EL (cell line): ENCODE data around the gene HNRNPU.
"Not testable (repeated sequence)": the region's sequence is repeated elsewhere in the genome, so short reads cannot be mapped to it uniquely, and the experiment has no call there.

Experiments
- DNase-seq: peaks from one replicate; pipeline ENCODE4 v3.0.0-alpha.2; 2016

The HNRNPU gene

DNA sequence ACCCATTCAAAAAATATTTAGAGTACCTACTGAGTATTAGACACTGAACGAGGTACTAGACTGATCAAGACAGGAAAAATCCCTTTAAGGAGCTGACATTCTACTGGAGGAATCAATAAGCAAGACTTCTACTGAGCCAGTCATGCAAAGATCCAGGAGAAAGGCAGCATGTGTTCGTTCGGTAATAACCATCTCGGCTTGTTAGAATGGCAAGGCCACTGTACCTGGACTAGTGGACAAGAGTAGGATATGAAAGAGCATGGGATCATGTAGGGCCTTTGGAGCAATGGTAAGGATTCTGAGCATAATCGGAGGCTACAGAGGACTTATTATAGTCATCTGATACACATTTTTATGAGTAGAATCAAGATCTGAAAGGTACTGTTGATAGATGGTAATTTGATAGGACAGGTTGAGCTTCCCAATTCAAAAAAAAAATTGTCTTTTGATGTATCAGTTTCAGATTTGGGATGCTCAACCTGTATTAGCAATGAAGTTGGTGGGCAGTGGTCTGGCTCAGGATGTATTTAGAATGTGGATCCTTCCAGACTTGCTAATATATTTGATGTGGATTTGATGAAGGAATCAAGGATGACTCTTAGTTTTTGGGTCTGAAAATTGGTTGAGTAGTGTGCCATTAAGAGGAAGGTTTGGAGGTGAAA is 26.6 kb downstream of the HNRNPU start:
- DNase-seq: no peak

GRCh38 chr1:244836584-244836983 is 27.8 kb downstream of the HNRNPU start:
- no peak for DNase-seq

- peak; percentile 54 for DNase-seq
Observed at GRCh38 chr1:244836135-244836521, 28.2 kb downstream of the HNRNPU start.

- peak; percentile 92 for DNase-seq
Observed at GRCh38 chr1:244835276-244836134, 28.8 kb downstream of the HNRNPU start, which contains the start of gene COX20. Gene COX20, plus strand, starts transcription at chr1:244835658. Its CDS starts 57 bp downstream, at chr1:244835715.

GRCh38 chr1:244834543-244835275 is 29.6 kb downstream of the HNRNPU start:
- peak; percentile 94 for DNase-seq

- peak; percentile 75 for DNase-seq
Observed at GRCh38 chr1:244833734-244834542, 30.4 kb downstream of the HNRNPU start.

DNA sequence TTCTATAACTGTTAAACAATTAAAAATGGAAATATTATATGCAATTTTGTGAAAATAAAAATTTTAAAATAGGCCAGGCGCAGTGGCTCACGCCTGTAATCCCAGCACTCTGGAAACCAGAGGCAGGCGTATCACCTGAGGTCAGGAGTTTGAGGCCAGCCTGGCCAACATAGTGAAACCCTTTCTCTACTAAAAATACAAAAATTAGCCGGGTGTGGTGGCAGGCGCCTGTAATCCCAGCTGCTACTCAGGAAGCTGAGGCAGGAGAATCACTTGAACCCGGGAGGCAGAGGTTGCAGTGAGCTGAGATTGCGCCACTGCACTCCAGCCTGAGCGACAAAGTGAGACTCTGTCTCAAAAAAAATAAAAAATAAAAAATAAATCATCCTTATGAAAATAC is 31.1 kb downstream of the HNRNPU start:
- not testable (repeated sequence) for DNase-seq

- no peak for DNase-seq
Observed at GRCh38 chr1:244830639-244831038, 33.7 kb downstream of the HNRNPU start.

DNA sequence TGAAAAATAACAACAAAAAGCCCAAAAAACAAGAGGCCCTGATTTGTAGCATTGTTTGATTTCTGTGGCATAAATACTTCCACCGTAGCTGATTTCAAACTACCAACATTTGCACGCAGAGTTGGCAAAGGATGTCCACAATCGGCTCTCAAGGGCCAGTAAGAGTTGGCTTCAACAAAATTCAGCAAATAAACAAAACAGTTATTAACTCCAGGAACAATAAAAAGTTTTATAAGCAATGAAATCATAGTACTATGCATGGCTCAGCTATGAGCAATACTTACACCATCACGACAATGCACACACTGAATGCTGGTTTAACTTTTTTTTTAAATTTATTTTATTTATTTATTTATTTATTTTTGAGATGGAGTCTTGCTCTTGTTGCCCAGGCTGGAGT is 37.6 kb downstream of the HNRNPU start:
- no peak for DNase-seq

DNA sequence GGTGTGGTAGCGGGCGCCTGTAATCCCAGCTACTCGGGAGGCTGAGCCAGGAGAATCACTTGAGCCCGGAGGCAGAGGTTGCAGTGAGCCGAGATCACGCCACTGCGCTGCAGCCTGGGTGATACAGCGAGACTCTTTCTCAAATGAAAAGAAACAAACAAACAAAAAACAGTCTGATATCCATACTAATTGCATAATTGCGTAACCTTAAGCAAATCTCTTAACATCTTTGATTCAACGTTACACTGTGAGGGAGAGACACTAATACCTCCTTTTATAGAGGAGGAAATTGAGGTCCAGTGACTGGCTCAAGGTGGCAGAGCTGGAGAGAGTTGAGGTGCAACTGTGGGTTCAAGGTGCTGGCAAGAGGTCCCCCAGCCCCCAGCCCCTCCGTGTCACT is 41.5 kb downstream of the HNRNPU start:
- no peak for DNase-seq

- no peak for DNase-seq
Observed at GRCh38 chr1:244821134-244821533, 43.2 kb downstream of the HNRNPU start.

- no peak for DNase-seq
Observed at GRCh38 chr1:244820131-244820530, 44.2 kb downstream of the HNRNPU start.

- no peak for DNase-seq
Observed at GRCh38 chr1:244817415-244817894, 46.9 kb downstream of the HNRNPU start.

GRCh38 chr1:244815600-244816099 is 48.7 kb downstream of the HNRNPU start:
- no peak for DNase-seq

DNA sequence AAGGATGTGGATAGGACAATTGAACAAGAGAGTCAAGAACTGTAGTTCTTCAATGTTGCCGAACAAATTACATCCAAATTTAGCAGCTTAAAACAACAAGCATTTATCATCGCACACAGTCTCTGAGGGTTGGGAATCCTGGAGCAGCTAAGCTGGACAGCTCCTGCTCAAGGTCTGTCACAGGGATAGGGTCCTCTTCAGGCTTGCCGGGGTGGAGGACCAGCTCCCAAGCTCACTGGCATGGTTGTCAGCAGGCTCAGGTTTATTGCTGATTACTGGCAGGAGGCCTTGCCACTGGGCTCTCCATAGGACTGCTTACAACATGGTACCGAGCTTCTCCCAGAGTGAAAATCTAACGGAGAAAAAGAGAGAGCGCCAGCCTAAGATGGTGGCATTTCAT is 51.0 kb downstream of the HNRNPU start:
- DNase-seq: no peak

- DNase-seq: no peak
Observed at GRCh38 chr1:244810221-244810620, 54.1 kb downstream of the HNRNPU start.

GRCh38 chr1:244807138-244807537 is 57.2 kb downstream of the HNRNPU start:
- DNase-seq: no peak

DNA sequence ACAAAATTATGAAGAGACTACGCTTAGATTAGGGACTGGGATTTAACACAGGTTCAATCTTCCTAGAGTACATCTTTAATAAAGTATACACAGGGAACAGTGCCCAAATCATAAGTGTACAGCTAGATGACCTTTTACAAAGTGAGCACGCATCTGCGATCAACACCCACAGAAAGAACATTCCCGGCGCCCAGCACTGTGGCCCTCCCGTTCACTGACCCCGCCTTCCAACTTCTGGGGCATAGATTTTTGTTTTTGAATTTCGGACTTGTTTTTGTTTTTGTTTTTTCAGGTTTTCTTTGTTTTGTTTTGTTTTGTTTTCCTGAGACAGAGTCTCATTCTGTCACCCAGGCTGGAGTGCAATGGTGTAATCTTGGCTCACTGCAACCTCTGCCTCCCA is 59.5 kb downstream of the HNRNPU start:
- no peak for DNase-seq

DNA sequence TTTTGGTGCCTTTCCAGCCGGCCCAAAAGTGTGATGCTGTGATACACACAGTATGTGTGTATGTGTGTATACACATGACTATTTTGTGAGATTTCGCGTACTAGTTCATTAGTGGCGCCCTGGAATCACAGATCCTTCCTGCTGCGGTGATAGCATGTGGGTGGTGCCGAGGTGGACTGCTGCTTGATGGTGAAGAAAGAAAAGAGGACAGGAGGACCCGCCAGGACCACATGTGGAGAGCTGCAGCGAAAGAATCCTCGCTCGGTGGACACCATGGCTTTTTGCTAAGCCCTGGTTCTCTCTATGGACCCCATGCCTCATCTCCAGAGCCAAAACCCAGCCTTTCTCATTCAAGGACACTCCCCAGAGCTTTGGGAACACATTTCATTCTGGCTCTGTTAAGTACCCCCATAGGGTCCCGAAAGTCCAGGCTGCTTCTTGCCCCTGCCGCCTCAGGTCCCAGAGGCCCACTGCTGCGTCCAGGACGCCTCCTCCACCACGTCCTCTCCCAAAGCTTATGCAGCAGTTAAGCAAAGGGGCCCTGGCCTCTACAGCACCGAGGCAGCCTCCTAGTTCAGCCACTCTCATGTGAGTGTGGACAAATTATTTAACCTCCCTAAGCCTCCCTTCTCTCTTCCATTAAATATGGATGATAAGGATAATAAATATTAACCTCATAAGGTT is 61.6 kb downstream of the HNRNPU start:
- no peak for DNase-seq

DNA sequence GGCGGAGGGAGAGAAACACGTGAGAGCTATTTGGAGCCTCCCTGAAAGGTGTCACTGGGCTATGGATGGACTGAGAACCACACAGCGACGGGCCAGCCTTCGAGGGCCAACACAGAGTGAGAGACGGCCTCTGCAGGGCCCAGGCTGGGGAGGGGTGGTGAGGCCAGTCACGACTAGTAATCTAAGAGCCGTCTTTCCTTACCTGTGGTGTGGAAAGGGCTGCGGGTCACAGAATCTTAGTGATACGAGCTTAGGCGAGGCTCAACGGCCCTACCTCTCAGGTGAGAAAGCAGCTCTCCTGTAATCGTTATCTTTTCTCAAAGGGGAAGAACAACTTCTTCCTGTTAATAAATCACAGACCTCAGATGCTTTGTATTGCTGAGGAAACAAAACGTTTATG is 62.3 kb downstream of the HNRNPU start:
- no peak for DNase-seq

GRCh38 chr1:244801246-244801645 is 63.1 kb downstream of the HNRNPU start:
- no peak for DNase-seq

DNA sequence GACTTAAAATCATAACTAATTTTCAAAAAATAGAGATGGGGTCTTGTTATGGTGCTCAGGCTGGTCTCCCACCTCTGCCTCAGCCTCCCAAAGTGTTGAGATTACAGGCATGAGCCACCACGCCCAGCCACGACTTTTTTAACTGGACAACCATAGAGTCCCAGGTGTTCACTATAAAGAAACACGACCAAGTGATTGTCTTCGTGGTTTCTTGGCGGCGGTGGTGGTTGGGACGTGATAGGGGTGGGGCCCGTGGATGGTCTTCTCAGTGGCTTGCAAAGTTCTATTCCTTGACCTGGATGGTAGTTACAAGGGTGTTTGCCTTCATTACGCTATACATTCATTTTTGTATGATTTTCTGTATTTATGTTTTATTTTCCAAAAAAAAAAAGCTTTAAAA is 63.5 kb downstream of the HNRNPU start:
- no peak for DNase-seq
